ENCODE results near the gene ACTN4. TPM values are rescaled to one million over a fixed set of nuclear protein-coding genes. Genes with fewer than 3 reads are reported as not detected.

Gene ACTN4
- total RNA-seq, 1 experiment from 2014 or later: 506 TPM

DNA sequence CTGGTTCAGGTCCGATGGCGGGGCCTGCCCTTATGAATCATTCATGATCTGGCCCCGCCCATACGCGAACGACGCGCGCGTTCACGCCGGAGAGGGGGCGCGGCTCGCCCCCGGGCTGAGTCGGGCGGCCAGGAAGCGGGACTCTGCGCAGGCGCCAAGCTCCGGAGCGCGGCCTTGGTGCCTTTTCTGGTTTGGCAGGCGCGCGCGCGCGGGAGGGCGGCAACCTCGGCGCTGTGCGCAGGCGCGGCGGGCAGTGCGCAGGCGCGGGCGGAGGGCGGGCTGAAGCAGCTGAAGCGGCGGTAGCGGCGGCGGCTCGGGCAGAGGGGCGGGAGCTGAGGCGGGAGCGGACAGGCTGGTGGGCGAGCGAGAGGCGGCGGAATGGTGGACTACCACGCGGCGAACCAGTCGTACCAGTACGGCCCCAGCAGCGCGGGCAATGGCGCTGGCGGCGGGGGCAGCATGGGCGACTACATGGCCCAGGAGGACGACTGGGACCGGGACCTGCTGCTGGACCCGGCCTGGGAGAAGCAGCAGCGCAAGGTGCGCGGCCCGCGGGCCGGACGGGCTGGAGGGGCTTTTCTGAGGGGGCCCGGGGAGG, at the start of gene ACTN4 (continued):
- TF ChIP-seq, protein P1, sequence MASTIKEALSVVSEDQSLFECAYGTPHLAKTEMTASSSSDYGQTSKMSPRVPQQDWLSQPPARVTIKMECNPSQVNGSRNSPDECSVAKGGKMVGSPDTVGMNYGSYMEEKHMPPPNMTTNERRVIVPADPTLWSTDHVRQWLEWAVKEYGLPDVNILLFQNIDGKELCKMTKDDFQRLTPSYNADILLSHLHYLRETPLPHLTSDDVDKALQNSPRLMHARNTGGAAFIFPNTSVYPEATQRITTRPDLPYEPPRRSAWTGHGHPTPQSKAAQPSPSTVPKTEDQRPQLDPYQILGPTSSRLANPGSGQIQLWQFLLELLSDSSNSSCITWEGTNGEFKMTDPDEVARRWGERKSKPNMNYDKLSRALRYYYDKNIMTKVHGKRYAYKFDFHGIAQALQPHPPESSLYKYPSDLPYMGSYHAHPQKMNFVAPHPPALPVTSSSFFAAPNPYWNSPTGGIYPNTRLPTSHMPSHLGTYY (CRISPR knock-in tag; IDR thresholded peaks at IDR 0.05): peak; percentile 27; the same call in 1 of the 2 replicates
- TF ChIP-seq, protein P2, sequence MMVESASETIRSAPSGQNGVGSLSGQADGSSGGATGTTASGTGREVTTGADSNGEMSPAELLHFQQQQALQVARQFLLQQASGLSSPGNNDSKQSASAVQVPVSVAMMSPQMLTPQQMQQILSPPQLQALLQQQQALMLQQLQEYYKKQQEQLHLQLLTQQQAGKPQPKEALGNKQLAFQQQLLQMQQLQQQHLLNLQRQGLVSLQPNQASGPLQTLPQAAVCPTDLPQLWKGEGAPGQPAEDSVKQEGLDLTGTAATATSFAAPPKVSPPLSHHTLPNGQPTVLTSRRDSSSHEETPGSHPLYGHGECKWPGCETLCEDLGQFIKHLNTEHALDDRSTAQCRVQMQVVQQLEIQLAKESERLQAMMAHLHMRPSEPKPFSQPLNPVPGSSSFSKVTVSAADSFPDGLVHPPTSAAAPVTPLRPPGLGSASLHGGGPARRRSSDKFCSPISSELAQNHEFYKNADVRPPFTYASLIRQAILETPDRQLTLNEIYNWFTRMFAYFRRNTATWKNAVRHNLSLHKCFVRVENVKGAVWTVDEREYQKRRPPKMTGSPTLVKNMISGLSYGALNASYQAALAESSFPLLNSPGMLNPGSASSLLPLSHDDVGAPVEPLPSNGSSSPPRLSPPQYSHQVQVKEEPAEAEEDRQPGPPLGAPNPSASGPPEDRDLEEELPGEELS (CRISPR knock-in tag; IDR thresholded peaks at IDR 0.05): peak; percentile 94
- TF ChIP-seq ESRRA (CRISPR knock-in tag; IDR thresholded peaks at IDR 0.05; ENCODE audit: borderline replicate concordance) (peak; percentile 38; the same call in 1 of the 2 replicates), ZNF317 (CRISPR knock-in tag; IDR thresholded peaks at IDR 0.05; ENCODE audit: borderline replicate concordance, low read depth) (no peak), ZNF232 (CRISPR knock-in tag; IDR thresholded peaks at IDR 0.05) (no peak), TEAD1 (CRISPR knock-in tag; IDR thresholded peaks at IDR 0.05) (no peak), FOXP1 (CRISPR knock-in tag; IDR thresholded peaks at IDR 0.05; ENCODE audit: borderline replicate concordance) (peak; percentile 61; the same call in 1 of the 2 replicates), ZNF138 (CRISPR knock-in tag; conservative IDR thresholded peaks at IDR 0.05) (no peak), CBFB (CRISPR knock-in tag; IDR thresholded peaks at IDR 0.05; ENCODE audit: low read depth) (no peak)
- TF ChIP-seq, protein P3, sequence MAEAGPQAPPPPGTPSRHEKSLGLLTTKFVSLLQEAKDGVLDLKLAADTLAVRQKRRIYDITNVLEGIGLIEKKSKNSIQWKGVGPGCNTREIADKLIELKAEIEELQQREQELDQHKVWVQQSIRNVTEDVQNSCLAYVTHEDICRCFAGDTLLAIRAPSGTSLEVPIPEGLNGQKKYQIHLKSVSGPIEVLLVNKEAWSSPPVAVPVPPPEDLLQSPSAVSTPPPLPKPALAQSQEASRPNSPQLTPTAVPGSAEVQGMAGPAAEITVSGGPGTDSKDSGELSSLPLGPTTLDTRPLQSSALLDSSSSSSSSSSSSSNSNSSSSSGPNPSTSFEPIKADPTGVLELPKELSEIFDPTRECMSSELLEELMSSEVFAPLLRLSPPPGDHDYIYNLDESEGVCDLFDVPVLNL (CRISPR knock-in tag; IDR thresholded peaks at IDR 0.05; ENCODE audit: borderline replicate concordance, low read depth): no peak
- TF ChIP-seq, protein P4, sequence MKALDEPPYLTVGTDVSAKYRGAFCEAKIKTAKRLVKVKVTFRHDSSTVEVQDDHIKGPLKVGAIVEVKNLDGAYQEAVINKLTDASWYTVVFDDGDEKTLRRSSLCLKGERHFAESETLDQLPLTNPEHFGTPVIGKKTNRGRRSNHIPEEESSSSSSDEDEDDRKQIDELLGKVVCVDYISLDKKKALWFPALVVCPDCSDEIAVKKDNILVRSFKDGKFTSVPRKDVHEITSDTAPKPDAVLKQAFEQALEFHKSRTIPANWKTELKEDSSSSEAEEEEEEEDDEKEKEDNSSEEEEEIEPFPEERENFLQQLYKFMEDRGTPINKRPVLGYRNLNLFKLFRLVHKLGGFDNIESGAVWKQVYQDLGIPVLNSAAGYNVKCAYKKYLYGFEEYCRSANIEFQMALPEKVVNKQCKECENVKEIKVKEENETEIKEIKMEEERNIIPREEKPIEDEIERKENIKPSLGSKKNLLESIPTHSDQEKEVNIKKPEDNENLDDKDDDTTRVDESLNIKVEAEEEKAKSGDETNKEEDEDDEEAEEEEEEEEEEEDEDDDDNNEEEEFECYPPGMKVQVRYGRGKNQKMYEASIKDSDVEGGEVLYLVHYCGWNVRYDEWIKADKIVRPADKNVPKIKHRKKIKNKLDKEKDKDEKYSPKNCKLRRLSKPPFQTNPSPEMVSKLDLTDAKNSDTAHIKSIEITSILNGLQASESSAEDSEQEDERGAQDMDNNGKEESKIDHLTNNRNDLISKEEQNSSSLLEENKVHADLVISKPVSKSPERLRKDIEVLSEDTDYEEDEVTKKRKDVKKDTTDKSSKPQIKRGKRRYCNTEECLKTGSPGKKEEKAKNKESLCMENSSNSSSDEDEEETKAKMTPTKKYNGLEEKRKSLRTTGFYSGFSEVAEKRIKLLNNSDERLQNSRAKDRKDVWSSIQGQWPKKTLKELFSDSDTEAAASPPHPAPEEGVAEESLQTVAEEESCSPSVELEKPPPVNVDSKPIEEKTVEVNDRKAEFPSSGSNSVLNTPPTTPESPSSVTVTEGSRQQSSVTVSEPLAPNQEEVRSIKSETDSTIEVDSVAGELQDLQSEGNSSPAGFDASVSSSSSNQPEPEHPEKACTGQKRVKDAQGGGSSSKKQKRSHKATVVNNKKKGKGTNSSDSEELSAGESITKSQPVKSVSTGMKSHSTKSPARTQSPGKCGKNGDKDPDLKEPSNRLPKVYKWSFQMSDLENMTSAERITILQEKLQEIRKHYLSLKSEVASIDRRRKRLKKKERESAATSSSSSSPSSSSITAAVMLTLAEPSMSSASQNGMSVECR (CRISPR knock-in tag; IDR thresholded peaks at IDR 0.05; ENCODE audit: borderline replicate concordance): peak; percentile 43; the same call in 1 of the 2 replicates
- TF ChIP-seq, protein P5, sequence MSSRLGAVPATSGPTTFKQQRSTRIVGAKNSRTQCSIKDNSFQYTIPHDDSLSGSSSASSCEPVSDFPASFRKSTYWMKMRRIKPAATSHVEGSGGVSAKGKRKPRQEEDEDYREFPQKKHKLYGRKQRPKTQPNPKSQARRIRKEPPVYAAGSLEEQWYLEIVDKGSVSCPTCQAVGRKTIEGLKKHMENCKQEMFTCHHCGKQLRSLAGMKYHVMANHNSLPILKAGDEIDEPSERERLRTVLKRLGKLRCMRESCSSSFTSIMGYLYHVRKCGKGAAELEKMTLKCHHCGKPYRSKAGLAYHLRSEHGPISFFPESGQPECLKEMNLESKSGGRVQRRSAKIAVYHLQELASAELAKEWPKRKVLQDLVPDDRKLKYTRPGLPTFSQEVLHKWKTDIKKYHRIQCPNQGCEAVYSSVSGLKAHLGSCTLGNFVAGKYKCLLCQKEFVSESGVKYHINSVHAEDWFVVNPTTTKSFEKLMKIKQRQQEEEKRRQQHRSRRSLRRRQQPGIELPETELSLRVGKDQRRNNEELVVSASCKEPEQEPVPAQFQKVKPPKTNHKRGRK (CRISPR knock-in tag; IDR thresholded peaks at IDR 0.05; ENCODE audit: borderline replicate concordance): no peak
- TF ChIP-seq, protein P6, sequence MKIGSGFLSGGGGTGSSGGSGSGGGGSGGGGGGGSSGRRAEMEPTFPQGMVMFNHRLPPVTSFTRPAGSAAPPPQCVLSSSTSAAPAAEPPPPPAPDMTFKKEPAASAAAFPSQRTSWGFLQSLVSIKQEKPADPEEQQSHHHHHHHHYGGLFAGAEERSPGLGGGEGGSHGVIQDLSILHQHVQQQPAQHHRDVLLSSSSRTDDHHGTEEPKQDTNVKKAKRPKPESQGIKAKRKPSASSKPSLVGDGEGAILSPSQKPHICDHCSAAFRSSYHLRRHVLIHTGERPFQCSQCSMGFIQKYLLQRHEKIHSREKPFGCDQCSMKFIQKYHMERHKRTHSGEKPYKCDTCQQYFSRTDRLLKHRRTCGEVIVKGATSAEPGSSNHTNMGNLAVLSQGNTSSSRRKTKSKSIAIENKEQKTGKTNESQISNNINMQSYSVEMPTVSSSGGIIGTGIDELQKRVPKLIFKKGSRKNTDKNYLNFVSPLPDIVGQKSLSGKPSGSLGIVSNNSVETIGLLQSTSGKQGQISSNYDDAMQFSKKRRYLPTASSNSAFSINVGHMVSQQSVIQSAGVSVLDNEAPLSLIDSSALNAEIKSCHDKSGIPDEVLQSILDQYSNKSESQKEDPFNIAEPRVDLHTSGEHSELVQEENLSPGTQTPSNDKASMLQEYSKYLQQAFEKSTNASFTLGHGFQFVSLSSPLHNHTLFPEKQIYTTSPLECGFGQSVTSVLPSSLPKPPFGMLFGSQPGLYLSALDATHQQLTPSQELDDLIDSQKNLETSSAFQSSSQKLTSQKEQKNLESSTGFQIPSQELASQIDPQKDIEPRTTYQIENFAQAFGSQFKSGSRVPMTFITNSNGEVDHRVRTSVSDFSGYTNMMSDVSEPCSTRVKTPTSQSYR (CRISPR knock-in tag; IDR thresholded peaks at IDR 0.05): no peak
- TF ChIP-seq, protein P7, sequence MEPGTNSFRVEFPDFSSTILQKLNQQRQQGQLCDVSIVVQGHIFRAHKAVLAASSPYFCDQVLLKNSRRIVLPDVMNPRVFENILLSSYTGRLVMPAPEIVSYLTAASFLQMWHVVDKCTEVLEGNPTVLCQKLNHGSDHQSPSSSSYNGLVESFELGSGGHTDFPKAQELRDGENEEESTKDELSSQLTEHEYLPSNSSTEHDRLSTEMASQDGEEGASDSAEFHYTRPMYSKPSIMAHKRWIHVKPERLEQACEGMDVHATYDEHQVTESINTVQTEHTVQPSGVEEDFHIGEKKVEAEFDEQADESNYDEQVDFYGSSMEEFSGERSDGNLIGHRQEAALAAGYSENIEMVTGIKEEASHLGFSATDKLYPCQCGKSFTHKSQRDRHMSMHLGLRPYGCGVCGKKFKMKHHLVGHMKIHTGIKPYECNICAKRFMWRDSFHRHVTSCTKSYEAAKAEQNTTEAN (CRISPR knock-in tag; IDR thresholded peaks at IDR 0.05): no peak
- TF ChIP-seq, protein P8, sequence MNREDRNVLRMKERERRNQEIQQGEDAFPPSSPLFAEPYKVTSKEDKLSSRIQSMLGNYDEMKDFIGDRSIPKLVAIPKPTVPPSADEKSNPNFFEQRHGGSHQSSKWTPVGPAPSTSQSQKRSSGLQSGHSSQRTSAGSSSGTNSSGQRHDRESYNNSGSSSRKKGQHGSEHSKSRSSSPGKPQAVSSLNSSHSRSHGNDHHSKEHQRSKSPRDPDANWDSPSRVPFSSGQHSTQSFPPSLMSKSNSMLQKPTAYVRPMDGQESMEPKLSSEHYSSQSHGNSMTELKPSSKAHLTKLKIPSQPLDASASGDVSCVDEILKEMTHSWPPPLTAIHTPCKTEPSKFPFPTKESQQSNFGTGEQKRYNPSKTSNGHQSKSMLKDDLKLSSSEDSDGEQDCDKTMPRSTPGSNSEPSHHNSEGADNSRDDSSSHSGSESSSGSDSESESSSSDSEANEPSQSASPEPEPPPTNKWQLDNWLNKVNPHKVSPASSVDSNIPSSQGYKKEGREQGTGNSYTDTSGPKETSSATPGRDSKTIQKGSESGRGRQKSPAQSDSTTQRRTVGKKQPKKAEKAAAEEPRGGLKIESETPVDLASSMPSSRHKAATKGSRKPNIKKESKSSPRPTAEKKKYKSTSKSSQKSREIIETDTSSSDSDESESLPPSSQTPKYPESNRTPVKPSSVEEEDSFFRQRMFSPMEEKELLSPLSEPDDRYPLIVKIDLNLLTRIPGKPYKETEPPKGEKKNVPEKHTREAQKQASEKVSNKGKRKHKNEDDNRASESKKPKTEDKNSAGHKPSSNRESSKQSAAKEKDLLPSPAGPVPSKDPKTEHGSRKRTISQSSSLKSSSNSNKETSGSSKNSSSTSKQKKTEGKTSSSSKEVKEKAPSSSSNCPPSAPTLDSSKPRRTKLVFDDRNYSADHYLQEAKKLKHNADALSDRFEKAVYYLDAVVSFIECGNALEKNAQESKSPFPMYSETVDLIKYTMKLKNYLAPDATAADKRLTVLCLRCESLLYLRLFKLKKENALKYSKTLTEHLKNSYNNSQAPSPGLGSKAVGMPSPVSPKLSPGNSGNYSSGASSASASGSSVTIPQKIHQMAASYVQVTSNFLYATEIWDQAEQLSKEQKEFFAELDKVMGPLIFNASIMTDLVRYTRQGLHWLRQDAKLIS (CRISPR knock-in tag; IDR thresholded peaks at IDR 0.05; ENCODE audit: borderline replicate concordance): no peak
